Measurements from ENCODE around the gene TTC27.

DNA sequence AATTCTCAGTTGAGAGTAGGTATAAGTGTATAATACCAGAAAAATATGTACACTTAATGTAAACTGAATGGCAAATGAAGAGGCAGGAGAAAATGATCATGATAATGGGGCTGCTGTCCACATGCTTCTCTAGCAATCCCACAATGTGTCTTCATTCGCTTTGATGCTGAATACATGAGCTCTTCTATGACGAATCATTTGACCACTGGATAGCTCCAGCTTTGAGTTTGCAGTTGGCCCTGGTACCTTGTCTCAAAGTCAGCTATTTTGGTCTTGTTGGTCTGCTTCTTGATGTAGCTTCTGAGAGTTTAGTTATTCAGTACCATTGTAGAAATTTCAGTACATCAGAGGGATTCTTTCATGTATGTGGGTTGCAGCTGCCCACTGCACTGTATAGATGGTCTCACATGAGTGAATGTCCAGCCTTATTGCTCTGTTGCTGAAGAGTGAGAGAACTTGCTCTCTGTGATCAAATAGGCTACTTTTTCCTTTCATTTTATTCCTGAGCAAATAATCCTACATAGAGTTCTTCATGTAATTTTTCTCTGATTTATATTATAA is 105.1 kb downstream of the TTC27 start:
- TF ChIP-seq CTBP1 (IDR thresholded peaks at IDR 0.05; ENCODE audit: borderline replicate concordance), result no peak
- TF ChIP-seq, protein P1, sequence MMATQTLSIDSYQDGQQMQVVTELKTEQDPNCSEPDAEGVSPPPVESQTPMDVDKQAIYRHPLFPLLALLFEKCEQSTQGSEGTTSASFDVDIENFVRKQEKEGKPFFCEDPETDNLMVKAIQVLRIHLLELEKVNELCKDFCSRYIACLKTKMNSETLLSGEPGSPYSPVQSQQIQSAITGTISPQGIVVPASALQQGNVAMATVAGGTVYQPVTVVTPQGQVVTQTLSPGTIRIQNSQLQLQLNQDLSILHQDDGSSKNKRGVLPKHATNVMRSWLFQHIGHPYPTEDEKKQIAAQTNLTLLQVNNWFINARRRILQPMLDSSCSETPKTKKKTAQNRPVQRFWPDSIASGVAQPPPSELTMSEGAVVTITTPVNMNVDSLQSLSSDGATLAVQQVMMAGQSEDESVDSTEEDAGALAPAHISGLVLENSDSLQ (IDR thresholded peaks at IDR 0.05), result no peak
- no peak for TF ChIP-seq TARDBP (IDR thresholded peaks at IDR 0.05)
- no peak for TF ChIP-seq ELF4 (IDR thresholded peaks at IDR 0.05)
- TF ChIP-seq LEF1 (IDR thresholded peaks at IDR 0.05; ENCODE audit: borderline replicate concordance), result no peak
- no peak for TF ChIP-seq NFRKB (IDR thresholded peaks at IDR 0.05)

All from HEK293T (cell line).